ENCODE measurements around the gene GAB1. TPM values are rescaled to one million over a fixed set of nuclear protein-coding genes. Genes with fewer than 3 reads are reported as not detected.

GAB1 gene
- total RNA-seq, 1 donor from 2014 or later = 44.6 TPM

GRCh38 chr4:143352720-143353119 is 16.0 kb downstream of the GAB1 start:
- Mint-ChIP-seq H3K27ac (peak overlapping the region; percentile 79), H3K36me3 (peaks cover 1% of the 10 kb centered on the region), H3K4me3 (no peak overlapping the region), H3K27me3 (ENCODE audit: low read depth) (no peaks in the 10 kb centered on the region), H3K4me1 (peaks cover 60% of the 10 kb centered on the region), H3K9me3 (no peaks in the 10 kb centered on the region)
- no peak for DNase-seq (ENCODE audit: low spot score in 2 of 2, unreplicated experiment in 2 of 2)
- TF ChIP-seq, protein P1, sequence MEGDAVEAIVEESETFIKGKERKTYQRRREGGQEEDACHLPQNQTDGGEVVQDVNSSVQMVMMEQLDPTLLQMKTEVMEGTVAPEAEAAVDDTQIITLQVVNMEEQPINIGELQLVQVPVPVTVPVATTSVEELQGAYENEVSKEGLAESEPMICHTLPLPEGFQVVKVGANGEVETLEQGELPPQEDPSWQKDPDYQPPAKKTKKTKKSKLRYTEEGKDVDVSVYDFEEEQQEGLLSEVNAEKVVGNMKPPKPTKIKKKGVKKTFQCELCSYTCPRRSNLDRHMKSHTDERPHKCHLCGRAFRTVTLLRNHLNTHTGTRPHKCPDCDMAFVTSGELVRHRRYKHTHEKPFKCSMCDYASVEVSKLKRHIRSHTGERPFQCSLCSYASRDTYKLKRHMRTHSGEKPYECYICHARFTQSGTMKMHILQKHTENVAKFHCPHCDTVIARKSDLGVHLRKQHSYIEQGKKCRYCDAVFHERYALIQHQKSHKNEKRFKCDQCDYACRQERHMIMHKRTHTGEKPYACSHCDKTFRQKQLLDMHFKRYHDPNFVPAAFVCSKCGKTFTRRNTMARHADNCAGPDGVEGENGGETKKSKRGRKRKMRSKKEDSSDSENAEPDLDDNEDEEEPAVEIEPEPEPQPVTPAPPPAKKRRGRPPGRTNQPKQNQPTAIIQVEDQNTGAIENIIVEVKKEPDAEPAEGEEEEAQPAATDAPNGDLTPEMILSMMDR (IDR thresholded peaks at IDR 0.05; ENCODE audit: unreplicated experiment) = no peak

DNA sequence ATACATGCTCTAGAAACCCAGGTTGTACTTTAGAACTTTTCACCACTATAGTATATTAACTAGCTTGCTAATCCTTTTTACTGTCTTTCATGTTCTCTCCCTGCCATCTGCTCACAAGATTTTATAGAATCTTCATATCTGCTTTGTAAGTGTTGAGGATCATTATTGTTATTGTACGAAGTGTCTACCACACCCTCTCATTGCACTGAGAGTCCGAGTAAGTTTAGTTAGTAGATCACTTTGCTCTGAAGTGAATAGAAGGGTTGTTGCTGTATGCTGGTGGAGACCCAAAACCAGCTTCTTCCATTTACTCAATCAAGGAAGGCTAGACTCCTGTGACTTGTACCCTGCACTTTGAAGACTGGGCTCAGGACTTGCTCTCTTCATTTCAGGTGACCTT is 17.1 kb downstream of the GAB1 start:
- H3K4me1 Mint-ChIP-seq = peaks cover 65% of the 10 kb centered on the region
- H3K9me3 Mint-ChIP-seq = no peaks in the 10 kb centered on the region
- no peak overlapping the region for H3K4me3 Mint-ChIP-seq
- TF ChIP-seq, protein P1 (IDR thresholded peaks at IDR 0.05; ENCODE audit: unreplicated experiment) = no peak
- peaks cover 1% of the 10 kb centered on the region for H3K36me3 Mint-ChIP-seq
- no peaks in the 10 kb centered on the region for H3K27me3 Mint-ChIP-seq (ENCODE audit: low read depth)
- no peak for DNase-seq (ENCODE audit: low spot score in 2 of 2, unreplicated experiment in 2 of 2)
- peak overlapping the region; percentile 62 for H3K27ac Mint-ChIP-seq

- Mint-ChIP-seq H3K4me1 (peaks cover 76% of the 10 kb centered on the region), H3K9me3 (no peaks in the 10 kb centered on the region)
- TF ChIP-seq, protein P1 (IDR thresholded peaks at IDR 0.05; ENCODE audit: unreplicated experiment) = no peak
Observed at GRCh38 chr4:143354990-143355389, 18.3 kb downstream of the GAB1 start.

GRCh38 chr4:143355540-143356217 is 19.0 kb downstream of the GAB1 start:
- DNase-seq (ENCODE audit: low spot score in 2 of 2, unreplicated experiment in 2 of 2) = no peak

More at GRCh38 chr4:143354990-143355389, 18.3 kb downstream of the GAB1 start:
- peaks cover 1% of the 10 kb centered on the region for H3K36me3 Mint-ChIP-seq
- DNase-seq (ENCODE audit: low spot score in 2 of 2, unreplicated experiment in 2 of 2) = no peak
- H3K27ac Mint-ChIP-seq = peak overlapping the region; percentile 94
- H3K4me3 Mint-ChIP-seq = no peak overlapping the region
- H3K27me3 Mint-ChIP-seq (ENCODE audit: low read depth) = no peaks in the 10 kb centered on the region

GRCh38 chr4:143356493-143356892 is 19.8 kb downstream of the GAB1 start:
- Mint-ChIP-seq H3K4me1 (peaks cover 82% of the 10 kb centered on the region), H3K36me3 (no peaks in the 10 kb centered on the region), H3K4me3 (no peak overlapping the region), H3K9me3 (no peaks in the 10 kb centered on the region), H3K27ac (peak overlapping the region; percentile 94), H3K27me3 (ENCODE audit: low read depth) (no peaks in the 10 kb centered on the region)
- TF ChIP-seq, protein P1 (IDR thresholded peaks at IDR 0.05; ENCODE audit: unreplicated experiment) = no peak
- no peak for DNase-seq (ENCODE audit: low spot score in 2 of 2, unreplicated experiment in 2 of 2)

More at GRCh38 chr4:143355540-143356217, 19.0 kb downstream of the GAB1 start:
- Mint-ChIP-seq H3K27me3 (ENCODE audit: low read depth) (no peaks in the 10 kb centered on the region), H3K27ac (peak overlapping the region; percentile 94), H3K36me3 (no peaks in the 10 kb centered on the region), H3K4me3 (no peak overlapping the region), H3K4me1 (peaks cover 81% of the 10 kb centered on the region), H3K9me3 (no peaks in the 10 kb centered on the region)
- TF ChIP-seq, protein P1 (IDR thresholded peaks at IDR 0.05; ENCODE audit: unreplicated experiment) = no peak

Measured in mesothelial cell of epicardium (in vitro differentiated cells).